ENCODE results near the gene RSBN1L.

DNA sequence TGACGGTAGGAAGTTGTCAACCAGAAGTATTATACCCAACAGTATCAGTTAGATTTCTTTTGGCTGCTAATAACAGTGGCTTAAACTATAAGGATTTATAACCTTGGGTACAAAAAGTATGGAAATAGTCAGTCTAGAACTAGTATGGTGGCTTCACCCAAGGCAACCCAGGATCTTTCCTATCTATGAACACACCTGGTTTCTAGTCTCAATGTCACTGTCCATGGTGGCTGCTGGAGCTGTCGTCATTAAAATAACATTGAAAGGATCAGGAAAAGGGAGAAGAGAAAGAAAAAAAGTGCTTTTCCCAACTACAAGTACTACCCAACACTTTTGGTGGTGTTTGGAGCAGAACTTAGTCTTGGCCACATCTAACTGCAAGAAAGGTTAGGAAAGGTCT is 130.0 kb downstream of the RSBN1L start:
- TF ChIP-seq POLR2A (IDR thresholded peaks at IDR 0.05): no peak
- TF ChIP-seq CTCF (IDR thresholded peaks at IDR 0.05): no peak

Data from thyroid gland (tissue), 4 donors.